ENCODE measurements around the gene LRRC4C. TPM values are rescaled to one million over a fixed set of nuclear protein-coding genes. Genes with fewer than 3 reads are reported as not detected.

Gene LRRC4C
- total and polyA plus RNA-seq, 10 of the 15 experiments (the other 5 are each of a cell fraction or from before 2014, with no cell fraction given) = 1.5 TPM; not detected in 9

DNA sequence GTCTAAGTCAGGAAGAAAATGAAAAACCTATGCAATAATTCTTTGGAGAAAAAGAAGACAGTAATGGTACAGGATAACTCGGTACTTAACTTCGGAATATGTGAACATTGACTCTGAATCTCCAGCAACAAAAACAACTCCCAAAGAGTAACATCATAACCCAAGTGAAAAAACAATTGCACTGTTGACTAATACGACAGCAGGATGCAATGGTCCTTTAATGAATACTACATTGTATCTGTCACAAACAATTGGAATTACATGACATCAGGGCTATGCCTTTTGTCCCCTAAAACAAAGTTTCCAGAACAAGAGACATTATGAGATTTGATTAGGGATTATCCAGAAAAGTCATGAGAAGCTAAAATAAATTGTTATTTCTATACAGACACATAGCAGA is 1065.9 kb downstream of the LRRC4C start:
- DNase-seq (ENCODE audit: low read depth, low spot score) (no peak), FAIRE-seq (no peak), ATAC-seq (no peak)
- Histone ChIP-seq H2AFZ (ENCODE audit: control insufficient read depth, low read depth, low read length) (no peak overlapping the region), H3K36me3 (ENCODE audit: control insufficient read depth in 2 of 2, insufficient read depth in 2 of 2, low read length in 1 of 2) (no peaks in the 10 kb centered on the region), H3K9ac (ENCODE audit: control insufficient read depth, insufficient read depth, low read length) (no peak overlapping the region), H3K4me3 (no peak overlapping the region), H3K27ac (ENCODE audit: control insufficient read depth, insufficient read depth) (no peak overlapping the region), H3K9me3 (replicated peaks; ENCODE audit: control insufficient read depth, insufficient read depth, low read length) (no peaks in the 10 kb centered on the region), H3K4me1 (ENCODE audit: control insufficient read depth, insufficient read depth, low read length) (no peaks in the 10 kb centered on the region), H3K79me2 (ENCODE audit: control insufficient read depth, insufficient read depth, low read length) (no peaks in the 10 kb centered on the region), H3K4me2 (ENCODE audit: control insufficient read depth, insufficient read depth) (no peak overlapping the region), H3K27me3 (replicated peaks in 1 of 2; ENCODE audit: control insufficient read depth in 2 of 2, insufficient read depth in 2 of 2, low read length in 1 of 2) (no peaks in the 10 kb centered on the region), H4K20me1 (ENCODE audit: control insufficient read depth, insufficient read depth) (no peaks in the 10 kb centered on the region)
- intact Hi-C loops (cut with micrococcal nuclease; ENCODE audit: unreplicated experiment) (no loop called here), in situ Hi-C loops (cut with MboI) (no loop called here)
- no TSS peak for BruUV-seq (replicated peaks)
- CTCF ChIA-PET = no interaction called here
- TF ChIP-seq RBBP5 (conservative IDR thresholded peaks at IDR 0.05) (no peak), EED (IDR thresholded peaks at IDR 0.05; ENCODE audit: low read depth) (no peak), CREB1 (IDR thresholded peaks at IDR 0.05; ENCODE audit: low read depth) (no peak), RCOR1 (conservative IDR thresholded peaks at IDR 0.05; ENCODE audit: low read depth, low read length) (no peak), IKZF2 (IDR thresholded peaks at IDR 0.05) (no peak), GABPA (IDR thresholded peaks at IDR 0.05; ENCODE audit: low read depth) (no peak), BMI1 (IDR thresholded peaks at IDR 0.05; ENCODE audit: borderline replicate concordance) (no peak), YY1 (IDR thresholded peaks at IDR 0.05; ENCODE audit: low read depth, low read length) (no peak), TCF3 (IDR thresholded peaks at IDR 0.05; ENCODE audit: borderline replicate concordance, insufficient read depth, low read depth, low read length) (no peak), PAX5 (IDR thresholded peaks at IDR 0.05; ENCODE audit: borderline replicate concordance, low read depth, low read length) (no peak)
- TF ChIP-seq, protein P1, sequence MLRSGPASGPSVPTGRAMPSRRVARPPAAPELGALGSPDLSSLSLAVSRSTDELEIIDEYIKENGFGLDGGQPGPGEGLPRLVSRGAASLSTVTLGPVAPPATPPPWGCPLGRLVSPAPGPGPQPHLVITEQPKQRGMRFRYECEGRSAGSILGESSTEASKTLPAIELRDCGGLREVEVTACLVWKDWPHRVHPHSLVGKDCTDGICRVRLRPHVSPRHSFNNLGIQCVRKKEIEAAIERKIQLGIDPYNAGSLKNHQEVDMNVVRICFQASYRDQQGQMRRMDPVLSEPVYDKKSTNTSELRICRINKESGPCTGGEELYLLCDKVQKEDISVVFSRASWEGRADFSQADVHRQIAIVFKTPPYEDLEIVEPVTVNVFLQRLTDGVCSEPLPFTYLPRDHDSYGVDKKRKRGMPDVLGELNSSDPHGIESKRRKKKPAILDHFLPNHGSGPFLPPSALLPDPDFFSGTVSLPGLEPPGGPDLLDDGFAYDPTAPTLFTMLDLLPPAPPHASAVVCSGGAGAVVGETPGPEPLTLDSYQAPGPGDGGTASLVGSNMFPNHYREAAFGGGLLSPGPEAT (IDR thresholded peaks at IDR 0.05; ENCODE audit: low read depth) = no peak
- RAD21 ChIA-PET (ENCODE audit: unreplicated experiment) = no interaction called here
- POLR2A ChIA-PET = no interaction called here
- WGBS (ENCODE audit: insufficient coverage, insufficient replicate concordance, low lambda C conversion rate, missing lambda C conversion rate) = 8% methylated on average over 3 of the region's 3 CpGs
- SMC1A ChIA-PET (ENCODE audit: uncharacterized antibody, unreplicated experiment) = no interaction called here
